Keratinocyte (primary cell): ENCODE measurements around the gene FAM78B.

Experiments used
- CTCF ChIP-seq, 3 experiments: IDR thresholded peaks in 1 of 3; conservative IDR thresholded peaks in 1 of 3; optimal IDR thresholded peaks in 1 of 3; 2 replicates in 2 of 3; 3 replicates in 1 of 3; pipeline versions ENCODE3 to v1.5.1; 2011; ENCODE audit warnings: low read length in 3 of 3, mild to moderate bottlenecking in 3 of 3, moderate library complexity in 2 of 3, control low read depth in 1 of 3, inconsistent platforms in 1 of 3; ENCODE audit not compliant: insufficient read depth in 2 of 3; ENCODE audit errors: extremely low read depth in 1 of 3
- EZH2 ChIP-seq: IDR thresholded peaks from one replicate; pipeline ENCODE4 v1.6.1; 2012; ENCODE audit warnings: inconsistent platforms, mild to moderate bottlenecking, low read length, moderate library complexity

- TF ChIP-seq CTCF (optimal IDR thresholded peaks at IDR 0.05 in 1 of 3, IDR thresholded peaks at IDR 0.05 in 1 of 3, conservative IDR thresholded peaks at IDR 0.05 in 1 of 3; ENCODE audit: extremely low read depth in 1 of 3, insufficient read depth in 2 of 3, low read length in 3 of 3) (no peak), EZH2 (no peak)
Observed at GRCh38 chr1:166184012-166184411, 17.2 kb upstream of the FAM78B start.
